ENCODE measurements around the gene MAP2K1. TPM values are rescaled to one million over a fixed set of nuclear protein-coding genes. Genes with fewer than 3 reads are reported as not detected.

MAP2K1 gene
- total RNA-seq, 1 donor from 2014 or later = 44.5 TPM

DNA sequence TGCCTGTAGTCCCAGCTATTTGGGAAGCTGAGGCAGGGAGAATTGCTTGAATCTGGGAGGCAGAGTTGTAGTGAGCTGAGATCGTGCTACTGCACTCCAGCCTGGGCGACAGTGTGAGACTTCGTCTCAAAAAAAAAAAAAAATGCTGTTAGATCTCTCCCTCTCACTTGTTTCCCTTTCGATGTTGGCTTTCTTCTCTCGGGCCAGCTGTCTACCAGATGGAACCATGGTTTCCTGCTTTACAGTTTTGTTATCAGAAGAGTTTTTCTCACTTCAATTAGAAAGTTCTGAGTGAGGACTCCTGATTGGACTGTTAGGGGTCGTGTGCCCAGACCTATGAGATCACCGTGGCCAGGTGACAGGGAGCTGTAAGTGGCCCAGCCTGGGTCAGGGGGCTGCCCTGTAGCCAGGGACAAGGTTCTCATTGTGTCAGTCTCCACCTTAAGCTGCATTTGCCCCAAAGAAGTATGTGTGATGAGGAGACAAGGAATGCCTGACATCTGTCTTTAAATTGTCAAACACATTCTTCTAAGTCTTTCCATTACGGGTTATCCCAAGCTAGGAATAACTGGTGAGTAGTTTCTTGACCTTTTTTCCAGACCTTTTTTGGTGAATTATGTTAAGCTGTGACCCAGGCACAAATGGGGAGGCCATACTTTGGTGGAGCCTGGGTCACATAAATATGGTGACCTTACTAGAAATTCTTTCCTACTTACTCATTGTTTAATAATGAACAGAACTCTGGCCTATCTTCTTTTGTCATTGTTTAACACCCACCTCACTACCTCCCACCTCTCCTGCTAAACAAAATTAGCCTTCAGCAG is 85.7 kb downstream of the MAP2K1 start:
- no peak for DNase-seq
- H3K27me3 ChIP-seq = no peaks in the 10 kb centered on the region
- H3K4me1 ChIP-seq = no peaks in the 10 kb centered on the region
- H3K9me3 ChIP-seq = no peaks in the 10 kb centered on the region
- intact Hi-C loops (cut with DNase I) = no loop called here
- H3K36me3 ChIP-seq = no peaks in the 10 kb centered on the region
- H3K27ac ChIP-seq = no peak overlapping the region
- no peak overlapping the region for H3K4me3 ChIP-seq
- TF ChIP-seq, protein P1, sequence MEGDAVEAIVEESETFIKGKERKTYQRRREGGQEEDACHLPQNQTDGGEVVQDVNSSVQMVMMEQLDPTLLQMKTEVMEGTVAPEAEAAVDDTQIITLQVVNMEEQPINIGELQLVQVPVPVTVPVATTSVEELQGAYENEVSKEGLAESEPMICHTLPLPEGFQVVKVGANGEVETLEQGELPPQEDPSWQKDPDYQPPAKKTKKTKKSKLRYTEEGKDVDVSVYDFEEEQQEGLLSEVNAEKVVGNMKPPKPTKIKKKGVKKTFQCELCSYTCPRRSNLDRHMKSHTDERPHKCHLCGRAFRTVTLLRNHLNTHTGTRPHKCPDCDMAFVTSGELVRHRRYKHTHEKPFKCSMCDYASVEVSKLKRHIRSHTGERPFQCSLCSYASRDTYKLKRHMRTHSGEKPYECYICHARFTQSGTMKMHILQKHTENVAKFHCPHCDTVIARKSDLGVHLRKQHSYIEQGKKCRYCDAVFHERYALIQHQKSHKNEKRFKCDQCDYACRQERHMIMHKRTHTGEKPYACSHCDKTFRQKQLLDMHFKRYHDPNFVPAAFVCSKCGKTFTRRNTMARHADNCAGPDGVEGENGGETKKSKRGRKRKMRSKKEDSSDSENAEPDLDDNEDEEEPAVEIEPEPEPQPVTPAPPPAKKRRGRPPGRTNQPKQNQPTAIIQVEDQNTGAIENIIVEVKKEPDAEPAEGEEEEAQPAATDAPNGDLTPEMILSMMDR (IDR thresholded peaks at IDR 0.05) = no peak
- ATAC-seq = peak; percentile 27

DNA sequence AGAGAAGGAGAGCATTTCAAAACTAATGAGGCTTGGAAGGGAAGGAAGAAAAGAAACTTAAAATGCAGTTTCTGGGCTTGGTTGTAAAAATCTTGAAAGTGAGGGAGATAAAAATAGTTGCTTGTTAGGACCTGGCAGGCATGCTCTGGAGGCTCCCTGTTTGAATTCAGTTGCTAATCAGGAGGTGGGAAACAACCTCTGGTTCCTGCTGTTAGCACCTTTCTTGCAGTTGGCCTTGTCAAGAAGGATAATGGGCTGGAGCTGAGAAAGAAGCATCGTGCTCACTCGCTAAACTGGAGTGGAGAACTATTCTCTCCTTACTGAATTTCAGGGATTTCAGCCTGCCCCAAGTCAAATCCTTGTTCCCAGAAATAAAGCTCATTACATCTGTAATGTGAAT is 87.4 kb downstream of the MAP2K1 start:
- TF ChIP-seq, protein P1 (IDR thresholded peaks at IDR 0.05) = no peak
- Histone ChIP-seq H3K27ac (no peak overlapping the region), H3K4me1 (no peaks in the 10 kb centered on the region), H3K4me3 (no peak overlapping the region), H3K9me3 (no peaks in the 10 kb centered on the region), H3K27me3 (no peaks in the 10 kb centered on the region), H3K36me3 (no peaks in the 10 kb centered on the region)
- DNase-seq = no peak
- intact Hi-C loops (cut with DNase I) = no loop called here
- ATAC-seq = no peak

DNA sequence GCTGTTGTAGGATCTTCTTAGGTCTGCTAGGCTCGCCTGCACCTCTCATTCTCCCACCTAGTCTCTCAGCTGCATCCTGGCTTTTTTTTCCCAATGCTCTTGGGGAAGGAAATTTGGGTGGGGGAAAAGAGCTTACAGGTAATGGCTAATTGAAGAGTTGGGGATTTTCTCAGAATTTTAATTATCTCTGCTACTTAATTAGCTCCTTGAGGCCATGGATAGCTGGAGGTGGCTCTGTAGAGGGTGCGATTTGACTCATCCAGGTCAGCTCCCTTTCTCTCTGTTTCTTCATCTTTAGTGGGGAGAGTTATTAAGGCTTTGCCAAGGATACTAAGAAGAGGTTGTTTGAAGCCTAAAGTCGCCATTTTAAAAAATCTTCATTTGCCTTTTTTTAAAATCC is 88.3 kb downstream of the MAP2K1 start:
- DNase-seq = no peak
- Histone ChIP-seq H3K27me3 (no peaks in the 10 kb centered on the region), H3K9me3 (no peaks in the 10 kb centered on the region), H3K4me1 (no peaks in the 10 kb centered on the region), H3K4me3 (no peak overlapping the region), H3K27ac (no peak overlapping the region), H3K36me3 (no peaks in the 10 kb centered on the region)
- intact Hi-C loops (cut with DNase I) = no loop called here
- TF ChIP-seq, protein P1 (IDR thresholded peaks at IDR 0.05) = no peak
- ATAC-seq = no peak

DNA sequence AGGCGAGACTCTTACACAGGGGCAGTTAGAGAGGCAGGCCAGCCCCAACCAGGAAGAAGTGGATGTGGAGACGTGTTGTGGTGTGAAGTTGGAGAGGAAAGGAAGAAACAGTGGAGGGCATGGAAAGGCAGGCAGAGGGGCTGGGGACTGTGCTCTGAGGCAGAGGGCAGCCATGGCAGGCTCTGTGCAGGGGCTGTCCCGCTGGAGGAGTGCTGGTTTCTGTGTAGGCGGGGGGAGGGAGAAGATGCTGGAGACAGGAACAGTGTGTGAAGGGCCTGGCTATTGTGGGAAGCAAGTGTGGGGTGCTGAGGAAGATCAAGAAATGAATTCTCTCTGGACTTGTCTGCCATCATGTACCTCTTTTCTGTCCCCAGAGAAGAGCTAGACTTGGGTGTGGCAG is 89.8 kb downstream of the MAP2K1 start:
- Histone ChIP-seq H3K4me1 (no peaks in the 10 kb centered on the region), H3K36me3 (no peaks in the 10 kb centered on the region), H3K4me3 (no peak overlapping the region), H3K27ac (no peak overlapping the region), H3K27me3 (no peaks in the 10 kb centered on the region), H3K9me3 (no peaks in the 10 kb centered on the region)
- TF ChIP-seq, protein P1 (IDR thresholded peaks at IDR 0.05) = no peak
- intact Hi-C loops (cut with DNase I) = no loop called here
- DNase-seq = no peak
- peak; percentile 29 for ATAC-seq

DNA sequence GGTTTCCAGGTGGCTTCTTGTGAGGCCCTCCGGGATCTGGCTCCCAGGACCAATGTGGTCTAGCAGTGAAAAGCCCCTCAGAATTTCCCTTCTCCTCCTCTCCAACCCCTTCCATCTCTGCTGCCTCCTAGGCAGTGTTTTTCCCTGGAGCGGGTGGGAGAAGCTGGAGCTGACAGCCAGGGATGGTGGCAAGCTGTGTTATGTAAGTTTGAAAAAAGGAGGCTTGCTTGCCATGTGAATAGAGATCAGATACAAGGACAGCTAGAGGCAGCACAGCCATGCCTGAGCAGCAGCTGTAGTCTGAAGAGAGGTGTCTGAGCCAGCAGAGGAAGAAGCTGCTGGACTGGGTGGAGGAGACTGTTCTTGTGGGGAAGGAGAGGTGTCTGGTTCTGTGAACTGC is 90.3 kb downstream of the MAP2K1 start:
- H3K27me3 ChIP-seq = no peaks in the 10 kb centered on the region
- no peaks in the 10 kb centered on the region for H3K4me1 ChIP-seq
- no peaks in the 10 kb centered on the region for H3K9me3 ChIP-seq
- ATAC-seq = no peak
- H3K4me3 ChIP-seq = no peak overlapping the region
- TF ChIP-seq, protein P1 (IDR thresholded peaks at IDR 0.05) = no peak
- no peak overlapping the region for H3K27ac ChIP-seq
- no peaks in the 10 kb centered on the region for H3K36me3 ChIP-seq
- no peak for DNase-seq
- intact Hi-C loops (cut with DNase I) = no loop called here
